H1 (cell line): ENCODE results near the gene SIDT1. TPM values are rescaled to one million over a fixed set of nuclear protein-coding genes. Genes with fewer than 3 reads are reported as not detected.

Source experiments
- CTCF ChIA-PET: fragments of 300-600 bp; sonication (Branson Sonifier 250); formaldehyde crosslinking; loops from one replicate; lab custom pipeline; 2021; ENCODE audit not compliant: partially characterized antibody; lab: Charles Lee
- POLR2A ChIA-PET: fragments of 300-600 bp; sonication (Branson Sonifier 250); formaldehyde crosslinking; loops from one replicate; lab custom pipeline; 2021; ENCODE audit warnings: inconsistent platforms; ENCODE audit not compliant: partially characterized antibody; lab: Charles Lee
- DNase-seq, 2 experiments: peaks; one replicate each; pipeline versions ENCODE4 v3.0.0 to v3.0.0-alpha.2; 2010 to 2022; ENCODE audit warnings: low spot score in 2 of 2, low read depth in 1 of 2, mixed read lengths in 1 of 2
- FAIRE-seq: peaks from 2 replicates; lab custom pipeline; 2011; peaks lifted over from hg19 to GRCh38; lab: Jason Lieb, UNC
- H2AFZ ChIP-seq: 2 replicates; pipeline ENCODE4 v1.8.1; 2012; ENCODE audit warnings: low read length, inconsistent platforms
- H2AK5ac ChIP-seq: 2 replicates; pipeline ENCODE4 v1.6.1; 2013; ENCODE audit warnings: low read depth, low read length
- H2BK120ac ChIP-seq: replicated peaks from 2 replicates; pipeline ENCODE3; 2013; ENCODE audit warnings: low read depth, low read length, inconsistent platforms
- H2BK12ac ChIP-seq: 2 replicates; pipeline ENCODE4 v1.6.1; 2013; ENCODE audit warnings: low read depth, low read length
- H2BK15ac ChIP-seq: 2 replicates; pipeline ENCODE4 v1.6.1; 2013; ENCODE audit warnings: low read length
- H2BK20ac ChIP-seq: 2 replicates; pipeline ENCODE4 v1.6.1; 2013; ENCODE audit warnings: low read length
- H2BK5ac ChIP-seq: 2 replicates; pipeline ENCODE4 v1.6.1; 2013; ENCODE audit warnings: low read depth, low read length
- H3K14ac ChIP-seq: 2 replicates; pipeline ENCODE4 v1.6.1; 2013; ENCODE audit warnings: inconsistent platforms; ENCODE audit not compliant: insufficient read length
- H3K18ac ChIP-seq: 2 replicates; pipeline ENCODE4 v1.6.1; 2013; ENCODE audit warnings: low read length; ENCODE audit errors: extremely low read depth
- H3K23ac ChIP-seq: 2 replicates; pipeline ENCODE4 v1.6.1; 2013; ENCODE audit warnings: inconsistent platforms; ENCODE audit not compliant: insufficient read length
- H3K23me2 ChIP-seq: 2 replicates; pipeline ENCODE4 v1.6.1; 2013; ENCODE audit warnings: low read depth, low read length
- H3K27ac ChIP-seq: 2 replicates; pipeline ENCODE4 v1.6.1; 2011; ENCODE audit warnings: low read depth, low read length, inconsistent platforms
- H3K27me3 ChIP-seq, 4 experiments: replicated peaks in 1 of 4; 1 replicate in 1 of 4; 2 replicates in 3 of 4; pipeline versions ENCODE4 v1.6.1 to v1.8.1; 2011 to 2013; ENCODE audit warnings: low read length in 3 of 4, mild to moderate bottlenecking in 3 of 4, inconsistent platforms in 2 of 4, mixed read lengths in 2 of 4, moderate library complexity in 1 of 4; ENCODE audit not compliant: control insufficient read depth in 3 of 4, insufficient read depth in 3 of 4; ENCODE audit errors: extremely low read depth in 1 of 4
- H3K36me3 ChIP-seq, 4 experiments: 2 replicates each; pipeline versions ENCODE4 v1.6.1 to v1.8.1; 2011 to 2013; ENCODE audit warnings: mild to moderate bottlenecking in 4 of 4, low read length in 3 of 4, moderate library complexity in 2 of 4, control low read depth in 1 of 4, inconsistent platforms in 1 of 4; ENCODE audit not compliant: insufficient read depth in 4 of 4, control insufficient read depth in 2 of 4
- H3K4ac ChIP-seq: replicated peaks from 2 replicates; pipeline ENCODE3; 2013; ENCODE audit warnings: low read length, low read depth, mixed read lengths, inconsistent platforms; ENCODE audit not compliant: insufficient read length
- H3K4me1 ChIP-seq, 4 experiments: replicated peaks in 1 of 4; 1 replicate in 1 of 4; 2 replicates in 3 of 4; pipeline versions ENCODE4 v1.6.1 to v1.8.1; 2011 to 2013; ENCODE audit warnings: low read length in 3 of 4, inconsistent platforms in 2 of 4, mixed read lengths in 1 of 4; ENCODE audit not compliant: insufficient read depth in 4 of 4, control insufficient read depth in 3 of 4
- H3K4me2 ChIP-seq, 2 experiments: 2 replicates each; pipeline versions ENCODE4 v1.6.1 to v1.8.1; 2011 to 2013; ENCODE audit warnings: low read depth in 2 of 2, low read length in 2 of 2, control low read depth in 1 of 2, inconsistent platforms in 1 of 2, mild to moderate bottlenecking in 1 of 2; ENCODE audit not compliant: insufficient read depth in 1 of 2
- H3K4me3 ChIP-seq, 4 experiments: fragments of 200-600, 300-600 bp in 1 of 4; sonication (generic), shearing (Covaris generic), sonication (Bioruptor Twin) in 1 of 4; 2 replicates each; pipeline versions ENCODE4 v1.5.1 to v1.8.1; 2011 to 2016; ENCODE audit warnings: low read length in 4 of 4, low read depth in 3 of 4, control low read depth in 2 of 4, inconsistent platforms in 2 of 4, mild to moderate bottlenecking in 2 of 4, mixed read lengths in 1 of 4, moderate library complexity in 1 of 4; ENCODE audit not compliant: insufficient read depth in 2 of 4; ENCODE audit errors: extremely low read depth in 1 of 4
- H3K56ac ChIP-seq: replicated peaks from 2 replicates; pipeline ENCODE3; 2013; ENCODE audit warnings: low read depth, mild to moderate bottlenecking, mixed read lengths, low read length, inconsistent platforms; ENCODE audit not compliant: insufficient read length
- H3K79me1 ChIP-seq: 2 replicates; pipeline ENCODE4 v1.6.1; 2013; ENCODE audit warnings: low read depth, low read length, control low read depth
- H3K79me2 ChIP-seq, 2 experiments: 2 replicates each; pipeline versions ENCODE4 v1.6.1 to v1.8.1; 2012 to 2013; ENCODE audit warnings: low read length in 2 of 2, mild to moderate bottlenecking in 2 of 2, inconsistent platforms in 1 of 2; ENCODE audit not compliant: insufficient read depth in 2 of 2, control insufficient read depth in 1 of 2
- H3K9ac ChIP-seq, 4 experiments: replicated peaks in 1 of 4; 1 replicate in 1 of 4; 2 replicates in 3 of 4; pipeline versions ENCODE4 v1.6.1 to v1.8.1; 2011 to 2013; ENCODE audit warnings: low read depth in 3 of 4, low read length in 3 of 4, control low read depth in 2 of 4, mild to moderate bottlenecking in 2 of 4, moderate library complexity in 2 of 4, inconsistent platforms in 1 of 4; ENCODE audit errors: extremely low read depth in 1 of 4
- H3K9me3 ChIP-seq, 2 experiments: 2 replicates each; pipeline versions ENCODE4 v1.6.1 to v1.8.1; 2012 to 2013; ENCODE audit warnings: mild to moderate bottlenecking in 2 of 2, moderate library complexity in 2 of 2, control low read depth in 1 of 2, inconsistent platforms in 1 of 2, low read depth in 1 of 2, low read length in 1 of 2, mixed read lengths in 1 of 2; ENCODE audit not compliant: insufficient read depth in 2 of 2
- H4K20me1 ChIP-seq, 2 experiments: replicated peaks in 1 of 2; 2 replicates each; pipeline versions ENCODE3 to v1.8.1; 2011 to 2013; ENCODE audit warnings: inconsistent platforms in 2 of 2, low read length in 2 of 2, mild to moderate bottlenecking in 1 of 2; ENCODE audit not compliant: insufficient read depth in 2 of 2, control insufficient read depth in 1 of 2
- H4K5ac ChIP-seq: 2 replicates; pipeline ENCODE4 v1.6.1; 2013; ENCODE audit warnings: low read length, low read depth, mixed read lengths, inconsistent platforms; ENCODE audit not compliant: insufficient read length
- H4K8ac ChIP-seq: 2 replicates; pipeline ENCODE4 v1.8.0; 2013; ENCODE audit warnings: mild to moderate bottlenecking, moderate library complexity, low read length, inconsistent platforms; ENCODE audit not compliant: insufficient read depth; ENCODE audit errors: extremely low read depth
- H4K91ac ChIP-seq: replicated peaks from 2 replicates; pipeline ENCODE3; 2013; ENCODE audit warnings: low read length, mixed read lengths, inconsistent platforms; ENCODE audit not compliant: insufficient read length
- ASH2L ChIP-seq: fragments of 200-600, 300-600 bp; sonication (generic); IDR thresholded peaks from one replicate; pipeline ENCODE4 v1.7.1; 2017; ENCODE audit warnings: low read length
- BCL11A ChIP-seq, 2 experiments: IDR thresholded peaks; one replicate each; pipeline ENCODE4 v1.6.1; 2011; ENCODE audit warnings: low read depth in 2 of 2, low read length in 2 of 2, mild to moderate bottlenecking in 2 of 2
- CBX8 ChIP-seq: fragments of 300-800, 300-1000 bp; sonication (generic); IDR thresholded peaks from 2 replicates; pipeline ENCODE4 v1.7.1; 2016; ENCODE audit warnings: low read depth, low read length, borderline replicate concordance
- EGR1 ChIP-seq: IDR thresholded peaks from 2 replicates; pipeline ENCODE4 v1.6.1; 2011; ENCODE audit warnings: low read depth, low read length, borderline replicate concordance
- KDM1A ChIP-seq: fragments of 200-600, 300-600 bp; sonication (generic); IDR thresholded peaks from 2 replicates; pipeline ENCODE4 v1.7.1; 2016; ENCODE audit warnings: mild to moderate bottlenecking, low read length, borderline replicate concordance
- RAD21 ChIP-seq, 2 experiments: IDR thresholded peaks in 1 of 2; conservative IDR thresholded peaks in 1 of 2; 2 replicates each; pipeline ENCODE4 v1.6.1; 2011; ENCODE audit warnings: low read depth in 2 of 2, low read length in 2 of 2, improper control_type of control experiment in 1 of 2, inconsistent platforms in 1 of 2, mild to moderate bottlenecking in 1 of 2, moderate library complexity in 1 of 2
- RBBP5 ChIP-seq: IDR thresholded peaks from 2 replicates; pipeline ENCODE4 v1.7.1; 2012; ENCODE audit warnings: low read depth, mild to moderate bottlenecking, inconsistent platforms, low read length, moderate library complexity, borderline replicate concordance
- RNF2 ChIP-seq: fragments of 200-900, 300-1000 bp; sonication (generic); IDR thresholded peaks from 2 replicates; pipeline ENCODE4 v1.7.1; 2016; ENCODE audit warnings: borderline replicate concordance, low read depth, mild to moderate bottlenecking, antibody characterized with exemption, low read length; ENCODE audit not compliant: poor library complexity, severe bottlenecking; ENCODE audit errors: missing control alignments
- RXRA ChIP-seq: IDR thresholded peaks from 2 replicates; pipeline ENCODE4 v1.6.1; 2011; ENCODE audit warnings: low read depth, mild to moderate bottlenecking, low read length, moderate library complexity; ENCODE audit not compliant: insufficient read depth
- SP1 ChIP-seq: IDR thresholded peaks from 2 replicates; pipeline ENCODE4 v1.6.1; 2011; ENCODE audit warnings: low read depth, low read length
- SP4 ChIP-seq: IDR thresholded peaks from 2 replicates; pipeline ENCODE4 v1.6.1; 2012; ENCODE audit warnings: low read length, inconsistent platforms
- ZNF274 ChIP-seq: IDR thresholded peaks from 2 replicates; pipeline ENCODE4 v1.7.0; 2012; ENCODE audit warnings: low read length, borderline replicate concordance; ENCODE audit errors: extremely low read depth
- polyA plus RNA-seq, 7 experiments: library from polyadenylated mRNA; depleted of rRNA in 3 of 7; stranded (reverse) in 5 of 7; unstranded in 2 of 7; fragments of >200 nt in 5 of 7; fragments of 200-250 nt in 2 of 7; gene quantifications; 1 replicate in 5 of 7; 2 replicates in 1 of 7; 4 replicates in 1 of 7; pipeline versions ENCODE4 v1.2.1 to v1.2.3, GENCODE V29; 2011 to 2013; ENCODE audit warnings: missing spikeins in 2 of 7, mixed read lengths in 2 of 7
- total RNA-seq: library from RNA; stranded (reverse); fragmentation: NEBNext Ultra II Directional; extraction: Animal tissue kit (Norgen Biotek cat#: 25700); gene quantifications from 2 replicates; pipeline ENCODE4 v1.2.1, GENCODE V29; 2021
- TF ChIP-seq, protein P1 (sequence below): IDR thresholded peaks from 2 replicates; pipeline ENCODE4 v1.6.1; 2011; ENCODE audit warnings: low read length, improper control_type of control experiment

SIDT1 gene
- total and polyA plus RNA-seq, 2 of the 8 experiments (the other 6 are each of a cell fraction or from before 2014, with no cell fraction given) = 0.06 TPM; not detected in 1

DNA sequence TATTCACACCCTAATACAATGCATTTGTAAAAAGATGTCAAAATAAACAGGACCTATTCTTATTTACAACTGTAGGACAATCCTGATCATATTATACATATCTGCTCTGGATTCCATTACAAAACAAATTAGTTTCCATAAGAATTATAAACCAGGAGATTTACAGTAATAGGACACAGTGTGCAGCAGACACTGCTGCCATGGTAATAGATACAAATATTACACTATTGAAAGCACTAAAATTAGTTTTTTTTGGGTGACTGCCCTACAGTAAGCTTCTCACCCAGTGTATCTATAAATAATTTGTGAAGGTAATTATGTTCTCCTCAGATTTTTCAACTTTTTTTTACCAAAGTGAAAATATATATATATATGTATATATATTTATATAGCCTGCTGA is 116.2 kb downstream of the SIDT1 start:
- ChIA-PET POLR2A (no interaction called here), CTCF (no interaction called here)
- DNase-seq = no peak
- no peaks in the 10 kb centered on the region for H3K4me1 ChIP-seq
- no peaks in the 10 kb centered on the region for H3K79me1 ChIP-seq
- H3K36me3 ChIP-seq = no peaks in the 10 kb centered on the region
- no peak overlapping the region for H2BK120ac ChIP-seq
- H3K23ac ChIP-seq = no peak overlapping the region
- no peak overlapping the region for H3K56ac ChIP-seq
- H3K4me2 ChIP-seq = no peak overlapping the region
- H3K9ac ChIP-seq = no peak overlapping the region
- H3K27me3 ChIP-seq = no peaks in the 10 kb centered on the region
- H2AFZ ChIP-seq = no peak overlapping the region
- no peak overlapping the region for H2BK15ac ChIP-seq
- no peak overlapping the region for H3K27ac ChIP-seq
- H4K8ac ChIP-seq = no peak overlapping the region
- FAIRE-seq = no peak
- H2BK5ac ChIP-seq = no peak overlapping the region
- H3K4ac ChIP-seq = no peak overlapping the region
- H2AK5ac ChIP-seq = no peak overlapping the region
- no peak overlapping the region for H2BK20ac ChIP-seq
- H3K18ac ChIP-seq = no peak overlapping the region
- no peak overlapping the region for H4K91ac ChIP-seq
- H3K9me3 ChIP-seq = peaks cover 7 to 24% of the 10 kb centered on the region in 2 experiments
- no peaks in the 10 kb centered on the region; the same call in 1 of the 2 replicates for H3K23me2 ChIP-seq
- H4K20me1 ChIP-seq = no peaks in the 10 kb centered on the region
- H3K4me3 ChIP-seq = no peak overlapping the region
- no peak overlapping the region for H4K5ac ChIP-seq
- H3K79me2 ChIP-seq = no peaks in the 10 kb centered on the region
- H3K14ac ChIP-seq = no peak overlapping the region
- H2BK12ac ChIP-seq = no peak overlapping the region
- no peak for TF ChIP-seq ZNF274
- no peak for TF ChIP-seq CBX8
- TF ChIP-seq, protein P1, sequence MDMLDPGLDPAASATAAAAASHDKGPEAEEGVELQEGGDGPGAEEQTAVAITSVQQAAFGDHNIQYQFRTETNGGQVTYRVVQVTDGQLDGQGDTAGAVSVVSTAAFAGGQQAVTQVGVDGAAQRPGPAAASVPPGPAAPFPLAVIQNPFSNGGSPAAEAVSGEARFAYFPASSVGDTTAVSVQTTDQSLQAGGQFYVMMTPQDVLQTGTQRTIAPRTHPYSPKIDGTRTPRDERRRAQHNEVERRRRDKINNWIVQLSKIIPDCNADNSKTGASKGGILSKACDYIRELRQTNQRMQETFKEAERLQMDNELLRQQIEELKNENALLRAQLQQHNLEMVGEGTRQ = no peak
- TF ChIP-seq RXRA = no peak
- no peak for TF ChIP-seq RNF2
- no peak for TF ChIP-seq KDM1A
- TF ChIP-seq EGR1 = no peak
- TF ChIP-seq BCL11A (IDR thresholded peaks at IDR 0.05; ENCODE audit: low read depth in 2 of 2, low read length in 2 of 2) = no peak
- no peak for TF ChIP-seq RBBP5
- no peak for TF ChIP-seq SP1
- no peak for TF ChIP-seq ASH2L
- no peak for TF ChIP-seq RAD21 (IDR thresholded peaks at IDR 0.05 in 1 of 2, conservative IDR thresholded peaks at IDR 0.05 in 1 of 2; ENCODE audit: low read depth in 2 of 2, low read length in 2 of 2)
- TF ChIP-seq SP4 = no peak
